SK-N-SH (cell line): ENCODE data around the gene ZNF705A. TPM values are rescaled to one million over a fixed set of nuclear protein-coding genes. Genes with fewer than 3 reads are reported as not detected.
A peak's percentile ranks its signal among the peaks of the same experiment; 100 is the strongest.
"Not testable (repeated sequence)": the region's sequence is repeated elsewhere in the genome, so short reads cannot be mapped to it uniquely, and the experiment has no call there.

Experiments
- CTCF ChIA-PET: fragments of 300-600, 350-600 bp; formaldehyde crosslinking; extraction: SDS; loops from one replicate; lab custom pipeline; 2021; lab: Yijun Ruan, JAX
- POLR2A ChIA-PET: fragments of 350-600 bp; sonication (Branson Sonifier 250); formaldehyde crosslinking; extraction: SDS; loops from one replicate; lab custom pipeline; 2020; ENCODE audit warnings: antibody characterized with exemption, inconsistent platforms; lab: Yijun Ruan, JAX
- DNase-seq: peaks from one replicate; pipeline ENCODE4 v3.0.0; 2012
- H2AFZ ChIP-seq: fragments of 200-600 bp; sonication (generic); 2 replicates; pipeline ENCODE4 v1.8.1; 2016; ENCODE audit warnings: antibody characterized with exemption, mild to moderate bottlenecking, low read depth
- H3F3A ChIP-seq: fragments of 200-600 bp; sonication (generic); replicated peaks from 2 replicates; pipeline ENCODE3; 2016; ENCODE audit warnings: antibody characterized with exemption, mild to moderate bottlenecking; ENCODE audit not compliant: insufficient read depth
- H3K27ac ChIP-seq, 2 experiments: fragments of 200-500 bp in 1 of 2; fragments of 200-600 bp in 1 of 2; sonication (Bioruptor generic) in 1 of 2; sonication (generic), shearing (Covaris generic) in 1 of 2; 2 replicates each; pipeline versions ENCODE4 v1.5.1 to v1.6.1; 2014 to 2016; ENCODE audit warnings: low read depth in 2 of 2, inconsistent platforms in 1 of 2, low read length in 1 of 2, mild to moderate bottlenecking in 1 of 2, mixed read lengths in 1 of 2
- H3K27me3 ChIP-seq: fragments of 200-600 bp; sonication (generic), shearing (Covaris generic); 2 replicates; pipeline ENCODE4 v1.6.1; 2016; ENCODE audit warnings: mixed run types; ENCODE audit not compliant: insufficient read depth
- H3K36me3 ChIP-seq, 2 experiments: fragments of 200-500 bp in 1 of 2; fragments of 200-600 bp in 1 of 2; sonication (Bioruptor generic) in 1 of 2; sonication (generic) in 1 of 2; replicated peaks in 1 of 2; 2 replicates each; pipeline versions ENCODE3 to v1.5.1; 2014 to 2016; ENCODE audit warnings: low read length in 1 of 2, mild to moderate bottlenecking in 1 of 2; ENCODE audit not compliant: insufficient read depth in 2 of 2, control insufficient read depth in 1 of 2
- H3K4me1 ChIP-seq, 2 experiments: fragments of 200-500 bp in 1 of 2; fragments of 200-600 bp in 1 of 2; sonication (Bioruptor generic) in 1 of 2; sonication (generic), shearing (Covaris generic) in 1 of 2; 2 replicates each; pipeline versions ENCODE4 v1.5.1 to v1.6.1; 2014 to 2016; ENCODE audit warnings: low read depth in 1 of 2, low read length in 1 of 2, mixed run types in 1 of 2; ENCODE audit not compliant: insufficient read depth in 2 of 2, control insufficient read depth in 1 of 2
- H3K4me2 ChIP-seq: fragments of 200-600 bp; sonication (generic), shearing (Covaris generic); 2 replicates; pipeline ENCODE4 v1.6.1; 2017; ENCODE audit warnings: mixed run types
- H3K4me3 ChIP-seq, 2 experiments: fragments of 200-500 bp in 1 of 2; fragments of 200-600 bp in 1 of 2; sonication (Bioruptor generic) in 1 of 2; sonication (generic), shearing (Covaris generic) in 1 of 2; 2 replicates each; pipeline versions ENCODE4 v1.5.1 to v1.8.1; 2014 to 2016; ENCODE audit warnings: low read depth in 2 of 2, inconsistent platforms in 1 of 2, low read length in 1 of 2, mild to moderate bottlenecking in 1 of 2, mixed read lengths in 1 of 2, moderate library complexity in 1 of 2
- H3K79me2 ChIP-seq: fragments of 200-600 bp; sonication (generic); 2 replicates; pipeline ENCODE4 v1.8.1; 2017; ENCODE audit warnings: mild to moderate bottlenecking; ENCODE audit not compliant: insufficient read depth
- H3K9ac ChIP-seq: fragments of 200-600 bp; sonication (generic); 2 replicates; pipeline ENCODE4 v1.6.1; 2017; ENCODE audit warnings: mixed run types
- H3K9me2 ChIP-seq: fragments of 200-600 bp; sonication (generic); 2 replicates; pipeline ENCODE4 v1.6.1; 2017; ENCODE audit warnings: mixed run types
- H3K9me3 ChIP-seq: fragments of 200-600 bp; sonication (generic); 2 replicates; pipeline ENCODE4 v1.6.1; 2017; ENCODE audit warnings: mixed run types, mild to moderate bottlenecking, moderate library complexity
- H4K20me1 ChIP-seq: fragments of 200-600 bp; sonication (generic); 2 replicates; pipeline ENCODE4 v1.6.1; 2017; ENCODE audit warnings: mild to moderate bottlenecking, mixed run types; ENCODE audit not compliant: insufficient read depth
- CTCF ChIP-seq: fragments of 200-600 bp; sonication (generic); IDR thresholded peaks from 2 replicates; pipeline ENCODE4 v1.6.1; 2017; ENCODE audit warnings: antibody characterized with exemption, mild to moderate bottlenecking, moderate library complexity
- ELF1 ChIP-seq: IDR thresholded peaks from 2 replicates; pipeline ENCODE4 v1.4.0; 2012
- EP300 ChIP-seq, 2 experiments: IDR thresholded peaks; 2 replicates each; pipeline versions ENCODE4 v1.4.0 to v1.6.1; 2012; ENCODE audit warnings: borderline replicate concordance in 1 of 2, low read depth in 1 of 2, low read length in 1 of 2
- IRF3 ChIP-seq: fragments of 150-350 bp; IDR thresholded peaks from 2 replicates; pipeline ENCODE4 v1.6.1; 2016; ENCODE audit warnings: mild to moderate bottlenecking, low read depth, low read length
- MAX ChIP-seq: IDR thresholded peaks from 2 replicates; pipeline ENCODE4 v1.4.0; 2012; ENCODE audit warnings: low read depth
- MXI1 ChIP-seq: IDR thresholded peaks from 2 replicates; pipeline ENCODE4 v1.6.1; 2012; ENCODE audit warnings: mild to moderate bottlenecking, low read depth, low read length, improper control_type of control experiment
- NRF1 ChIP-seq: IDR thresholded peaks from 2 replicates; pipeline ENCODE4 v1.6.1; 2012; ENCODE audit warnings: low read depth, mild to moderate bottlenecking, low read length
- RAD21 ChIP-seq: IDR thresholded peaks from 2 replicates; pipeline ENCODE4 v1.6.1; 2012; ENCODE audit warnings: mild to moderate bottlenecking, low read length
- RFX5 ChIP-seq: IDR thresholded peaks from 2 replicates; pipeline ENCODE4 v1.6.1; 2012; ENCODE audit warnings: mild to moderate bottlenecking, improper control_type of control experiment, low read length
- SIN3A ChIP-seq: IDR thresholded peaks from 2 replicates; pipeline ENCODE4 v1.6.1; 2012; ENCODE audit warnings: low read depth, mild to moderate bottlenecking, low read length, moderate library complexity, borderline replicate concordance
- SMC3 ChIP-seq: IDR thresholded peaks from 2 replicates; pipeline ENCODE4 v1.6.1; 2012; ENCODE audit warnings: low read depth, low read length, improper control_type of control experiment
- TAF1 ChIP-seq: IDR thresholded peaks from 2 replicates; pipeline ENCODE4 v1.6.1; 2012; ENCODE audit warnings: low read depth, mild to moderate bottlenecking, low read length, moderate library complexity, borderline replicate concordance
- TEAD4 ChIP-seq: IDR thresholded peaks from 2 replicates; pipeline ENCODE4 v1.4.0; 2012; ENCODE audit warnings: mild to moderate bottlenecking, borderline replicate concordance; ENCODE audit not compliant: insufficient read depth
- YY1 ChIP-seq: IDR thresholded peaks from 2 replicates; pipeline ENCODE4 v1.4.0; 2012; ENCODE audit warnings: low read depth, mild to moderate bottlenecking
- WGBS: methylation state at CpG from one replicate; pipeline ENCODE4 v1.1.6; 2017; ENCODE audit warnings: low lambda C conversion rate; 5-methylcytosine and 5-hydroxymethylcytosine counted together
- polyA plus RNA-seq, 3 experiments: library from polyadenylated mRNA; depleted of rRNA; stranded (reverse); fragments of >200 nt; gene quantifications; 2 replicates each; pipeline ENCODE4 v1.2.3, GENCODE V29; 2012

Gene ZNF705A
- polyA plus RNA-seq, 1 of the 3 experiments (the other 2 are of a cell fraction), result not detected

GRCh38 chr12:8156845-8157244 lies at the start of gene ZNF705A (continued):
- TF ChIP-seq YY1 (no peak), IRF3 (no peak), NRF1 (no peak), EP300 (IDR thresholded peaks at IDR 0.05; ENCODE audit: borderline replicate concordance in 1 of 2, low read depth in 1 of 2, low read length in 1 of 2) (0 out of 4 replicates have a peak, but pooled peaks of 1 of the 2 experiments have one; percentile 17), TEAD4 (no peak), RFX5 (no peak), MAX (peak; percentile 36; the same call in 1 of the 2 replicates), SIN3A (no peak), MXI1 (no peak)

DNA sequence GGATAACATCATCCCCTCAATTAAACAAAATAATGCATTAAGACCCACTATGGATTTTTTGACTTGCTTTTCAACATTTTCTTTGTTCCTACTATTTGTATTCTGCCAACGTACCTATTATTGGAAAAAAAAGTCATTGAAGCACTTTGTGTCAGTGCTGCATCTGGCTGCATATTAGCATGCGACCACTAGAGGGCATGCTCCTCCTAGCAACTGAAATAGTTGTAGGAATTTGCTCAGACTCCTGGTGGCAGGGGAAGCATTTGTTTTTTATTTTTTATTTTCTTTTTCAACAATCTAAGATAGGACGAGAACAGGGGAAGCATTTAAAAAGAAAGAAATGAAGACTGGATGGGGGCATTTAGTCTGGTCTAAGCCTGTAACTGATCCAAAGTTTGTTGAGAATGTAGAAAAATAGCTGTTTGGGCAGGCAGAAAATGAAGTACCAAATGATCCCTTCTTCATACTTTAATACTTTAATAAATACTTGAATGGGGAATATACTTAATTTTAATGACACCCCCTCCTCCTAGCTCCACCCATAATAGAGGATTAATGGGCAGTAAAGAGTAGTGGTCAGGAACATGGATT lies 47.9 kb upstream of the ZNF705A start:
- H3K79me2 ChIP-seq, result no peaks in the 10 kb centered on the region
- H4K20me1 ChIP-seq, result no peaks in the 10 kb centered on the region
- H2AFZ ChIP-seq, result peak overlapping the region; percentile 76; the same call in 1 of the 2 replicates
- no peaks in the 10 kb centered on the region for H3K9me2 ChIP-seq
- no peaks in the 10 kb centered on the region for H3F3A ChIP-seq
- TF ChIP-seq MAX (peak; percentile 26; the same call in 1 of the 2 replicates), ELF1 (no peak), RAD21 (peak; percentile 97), TAF1 (no peak), YY1 (no peak), SMC3 (peak; percentile 96), MXI1 (peak; percentile 5; the same call in 1 of the 2 replicates), CTCF (peak; percentile 100)
- H3K9ac ChIP-seq, result peak overlapping the region; percentile 32; the same call in 1 of the 2 replicates
- 4% methylated on average over 3 of the region's 3 CpGs for WGBS
- H3K36me3 ChIP-seq, result peaks cover 0 to 15% of the 10 kb centered on the region in 2 experiments
- H3K4me3 ChIP-seq, result peak overlapping the region in 1 of 2 experiments; percentile 23; a peak in 1 of 4 replicates
- H3K9me3 ChIP-seq, result no peaks in the 10 kb centered on the region
- DNase-seq, result peak; percentile 71
- no peak overlapping the region for H3K27ac ChIP-seq
- ChIA-PET CTCF (interaction anchor here (0.6 to 3.0 kb wide), 24 partner anchors 10 to 281 kb away, joined by 3 to 28 read pairs (median 4); partner anchors contain the start of gene FAM90A1), POLR2A (no interaction called here)
- H3K4me1 ChIP-seq, result no peaks in the 10 kb centered on the region
- H3K27me3 ChIP-seq, result no peaks in the 10 kb centered on the region
- H3K4me2 ChIP-seq, result peak overlapping the region; percentile 51; the same call in 1 of the 2 replicates

DNA sequence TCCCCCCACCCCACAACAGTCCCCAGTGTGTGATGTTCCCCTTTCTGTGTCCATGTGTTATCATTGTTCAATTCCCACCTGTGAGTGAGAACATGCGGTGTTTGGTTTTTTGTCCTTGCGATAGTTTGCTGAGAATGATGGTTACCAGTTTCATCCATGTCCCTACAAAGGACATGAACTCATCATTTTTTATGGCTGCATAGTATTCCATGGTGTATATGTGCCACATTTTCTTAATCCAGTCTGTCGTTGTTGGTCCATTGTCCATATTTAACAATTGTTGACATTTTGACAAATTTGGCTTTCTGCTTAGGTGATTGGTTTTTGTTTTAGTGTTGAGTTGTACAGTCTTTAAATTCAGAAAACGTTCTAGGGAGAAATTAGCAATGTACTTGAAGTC lies 43.7 kb upstream of the ZNF705A start:
- CTCF ChIA-PET, H3K27me3 ChIP-seq, H3K4me1 ChIP-seq, DNase-seq, H2AFZ ChIP-seq, H3K27ac ChIP-seq, H3K79me2 ChIP-seq, H3K9me2 ChIP-seq, H3K4me3 ChIP-seq, POLR2A ChIA-PET, H3K4me2 ChIP-seq, H4K20me1 ChIP-seq, H3K9ac ChIP-seq, H3K36me3 ChIP-seq, H3F3A ChIP-seq, H3K9me3 ChIP-seq: not testable (repeated sequence)
- 76% methylated on average over 4 of the region's 4 CpGs for WGBS
